H1 (cell line): Measurements from ENCODE around the gene SNRPB2.

Source experiments
- EGR1 ChIP-seq: IDR thresholded peaks from 2 replicates; pipeline ENCODE4 v1.6.1; 2011; ENCODE audit warnings: low read depth, low read length, borderline replicate concordance
- EP300 ChIP-seq, 2 experiments: IDR thresholded peaks; 1 replicate in 1 of 2; 2 replicates in 1 of 2; pipeline ENCODE4 v1.6.1; 2011 to 2012; ENCODE audit warnings: low read depth in 2 of 2, low read length in 2 of 2, mild to moderate bottlenecking in 2 of 2, borderline replicate concordance in 1 of 2, inconsistent platforms in 1 of 2, moderate library complexity in 1 of 2
- JUN ChIP-seq: IDR thresholded peaks from 2 replicates; pipeline ENCODE4 v1.6.1; 2011; ENCODE audit warnings: low read depth, mild to moderate bottlenecking, improper control_type of control experiment, low read length
- MAFK ChIP-seq: IDR thresholded peaks from 2 replicates; pipeline ENCODE4 v1.6.1; 2012; ENCODE audit warnings: low read depth, mild to moderate bottlenecking, improper control_type of control experiment, low read length
- POLR2AphosphoS5 ChIP-seq: IDR thresholded peaks from 2 replicates; pipeline ENCODE4 v1.6.1; 2011; ENCODE audit warnings: low read depth, low read length
- SIN3A ChIP-seq, 2 experiments: IDR thresholded peaks in 1 of 2; conservative IDR thresholded peaks in 1 of 2; 2 replicates each; pipeline ENCODE4 v1.6.1; 2011 to 2012; ENCODE audit warnings: low read length in 2 of 2, improper control_type of control experiment in 1 of 2, low read depth in 1 of 2, mild to moderate bottlenecking in 1 of 2
- TF ChIP-seq, protein P1 (sequence below): IDR thresholded peaks from 2 replicates; pipeline ENCODE4 v1.6.1; 2011; ENCODE audit warnings: low read length, improper control_type of control experiment
- TF ChIP-seq, protein P2 (sequence below), 3 experiments: IDR thresholded peaks; 1 replicate in 2 of 3; 2 replicates in 1 of 3; pipeline versions ENCODE4 v1.5.1 to v1.6.1; 2011; ENCODE audit warnings: low read length in 3 of 3, mild to moderate bottlenecking in 3 of 3, inconsistent platforms in 2 of 3, low read depth in 1 of 3, moderate library complexity in 1 of 3; ENCODE audit not compliant: insufficient read depth in 1 of 3; ENCODE audit errors: control extremely low read depth in 1 of 3
- TF ChIP-seq, protein P3 (sequence below): fragments of 300-600 bp; sonication (generic); IDR thresholded peaks from 2 replicates; pipeline ENCODE4 v1.7.1; 2012; ENCODE audit warnings: low read length, moderate library complexity, mild to moderate bottlenecking, inconsistent platforms; ENCODE audit not compliant: insufficient replicate concordance

DNA sequence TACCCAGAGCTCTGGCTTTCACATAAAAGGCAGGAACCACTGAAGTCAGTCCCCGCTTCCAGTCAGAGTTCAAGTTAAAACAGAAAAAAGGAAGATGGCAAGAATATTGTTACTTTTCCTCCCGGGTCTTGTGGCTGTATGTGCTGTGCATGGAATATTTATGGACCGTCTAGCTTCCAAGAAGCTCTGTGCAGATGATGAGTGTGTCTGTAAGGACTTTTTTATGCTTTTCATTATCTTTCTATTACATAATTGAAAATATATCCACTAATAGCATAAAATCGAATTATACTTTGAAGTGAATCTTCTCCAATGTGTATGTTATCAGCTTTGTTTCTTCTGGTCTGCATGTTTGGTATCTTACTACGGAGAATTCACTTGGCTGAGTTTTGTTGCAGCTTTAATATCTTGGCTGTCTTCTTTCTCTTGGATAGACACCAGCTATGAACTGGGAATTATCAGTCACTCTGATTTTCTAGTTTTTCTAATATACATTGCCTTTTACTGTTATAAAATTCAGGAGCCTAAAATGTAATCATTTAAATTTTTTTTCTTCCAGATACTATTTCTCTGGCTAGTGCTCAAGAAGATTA lies 18.6 kb downstream of the SNRPB2 start, which contains the start of gene OTOR:
- no peak for TF ChIP-seq POLR2AphosphoS5
- TF ChIP-seq SIN3A (conservative IDR thresholded peaks at IDR 0.05 in 1 of 2, IDR thresholded peaks at IDR 0.05 in 1 of 2; ENCODE audit: low read depth in 1 of 2, low read length in 2 of 2): no peak
- TF ChIP-seq, protein P1, sequence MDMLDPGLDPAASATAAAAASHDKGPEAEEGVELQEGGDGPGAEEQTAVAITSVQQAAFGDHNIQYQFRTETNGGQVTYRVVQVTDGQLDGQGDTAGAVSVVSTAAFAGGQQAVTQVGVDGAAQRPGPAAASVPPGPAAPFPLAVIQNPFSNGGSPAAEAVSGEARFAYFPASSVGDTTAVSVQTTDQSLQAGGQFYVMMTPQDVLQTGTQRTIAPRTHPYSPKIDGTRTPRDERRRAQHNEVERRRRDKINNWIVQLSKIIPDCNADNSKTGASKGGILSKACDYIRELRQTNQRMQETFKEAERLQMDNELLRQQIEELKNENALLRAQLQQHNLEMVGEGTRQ: no peak
- no peak for TF ChIP-seq EGR1
- TF ChIP-seq JUN: no peak
- TF ChIP-seq, protein P2, sequence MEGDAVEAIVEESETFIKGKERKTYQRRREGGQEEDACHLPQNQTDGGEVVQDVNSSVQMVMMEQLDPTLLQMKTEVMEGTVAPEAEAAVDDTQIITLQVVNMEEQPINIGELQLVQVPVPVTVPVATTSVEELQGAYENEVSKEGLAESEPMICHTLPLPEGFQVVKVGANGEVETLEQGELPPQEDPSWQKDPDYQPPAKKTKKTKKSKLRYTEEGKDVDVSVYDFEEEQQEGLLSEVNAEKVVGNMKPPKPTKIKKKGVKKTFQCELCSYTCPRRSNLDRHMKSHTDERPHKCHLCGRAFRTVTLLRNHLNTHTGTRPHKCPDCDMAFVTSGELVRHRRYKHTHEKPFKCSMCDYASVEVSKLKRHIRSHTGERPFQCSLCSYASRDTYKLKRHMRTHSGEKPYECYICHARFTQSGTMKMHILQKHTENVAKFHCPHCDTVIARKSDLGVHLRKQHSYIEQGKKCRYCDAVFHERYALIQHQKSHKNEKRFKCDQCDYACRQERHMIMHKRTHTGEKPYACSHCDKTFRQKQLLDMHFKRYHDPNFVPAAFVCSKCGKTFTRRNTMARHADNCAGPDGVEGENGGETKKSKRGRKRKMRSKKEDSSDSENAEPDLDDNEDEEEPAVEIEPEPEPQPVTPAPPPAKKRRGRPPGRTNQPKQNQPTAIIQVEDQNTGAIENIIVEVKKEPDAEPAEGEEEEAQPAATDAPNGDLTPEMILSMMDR (IDR thresholded peaks at IDR 0.05; ENCODE audit: control extremely low read depth in 1 of 3, insufficient read depth in 1 of 3, low read depth in 1 of 3, low read length in 3 of 3): no peak
- no peak for TF ChIP-seq EP300 (IDR thresholded peaks at IDR 0.05; ENCODE audit: borderline replicate concordance in 1 of 2, low read depth in 2 of 2, low read length in 2 of 2)
- no peak for TF ChIP-seq MAFK
- TF ChIP-seq, protein P3, sequence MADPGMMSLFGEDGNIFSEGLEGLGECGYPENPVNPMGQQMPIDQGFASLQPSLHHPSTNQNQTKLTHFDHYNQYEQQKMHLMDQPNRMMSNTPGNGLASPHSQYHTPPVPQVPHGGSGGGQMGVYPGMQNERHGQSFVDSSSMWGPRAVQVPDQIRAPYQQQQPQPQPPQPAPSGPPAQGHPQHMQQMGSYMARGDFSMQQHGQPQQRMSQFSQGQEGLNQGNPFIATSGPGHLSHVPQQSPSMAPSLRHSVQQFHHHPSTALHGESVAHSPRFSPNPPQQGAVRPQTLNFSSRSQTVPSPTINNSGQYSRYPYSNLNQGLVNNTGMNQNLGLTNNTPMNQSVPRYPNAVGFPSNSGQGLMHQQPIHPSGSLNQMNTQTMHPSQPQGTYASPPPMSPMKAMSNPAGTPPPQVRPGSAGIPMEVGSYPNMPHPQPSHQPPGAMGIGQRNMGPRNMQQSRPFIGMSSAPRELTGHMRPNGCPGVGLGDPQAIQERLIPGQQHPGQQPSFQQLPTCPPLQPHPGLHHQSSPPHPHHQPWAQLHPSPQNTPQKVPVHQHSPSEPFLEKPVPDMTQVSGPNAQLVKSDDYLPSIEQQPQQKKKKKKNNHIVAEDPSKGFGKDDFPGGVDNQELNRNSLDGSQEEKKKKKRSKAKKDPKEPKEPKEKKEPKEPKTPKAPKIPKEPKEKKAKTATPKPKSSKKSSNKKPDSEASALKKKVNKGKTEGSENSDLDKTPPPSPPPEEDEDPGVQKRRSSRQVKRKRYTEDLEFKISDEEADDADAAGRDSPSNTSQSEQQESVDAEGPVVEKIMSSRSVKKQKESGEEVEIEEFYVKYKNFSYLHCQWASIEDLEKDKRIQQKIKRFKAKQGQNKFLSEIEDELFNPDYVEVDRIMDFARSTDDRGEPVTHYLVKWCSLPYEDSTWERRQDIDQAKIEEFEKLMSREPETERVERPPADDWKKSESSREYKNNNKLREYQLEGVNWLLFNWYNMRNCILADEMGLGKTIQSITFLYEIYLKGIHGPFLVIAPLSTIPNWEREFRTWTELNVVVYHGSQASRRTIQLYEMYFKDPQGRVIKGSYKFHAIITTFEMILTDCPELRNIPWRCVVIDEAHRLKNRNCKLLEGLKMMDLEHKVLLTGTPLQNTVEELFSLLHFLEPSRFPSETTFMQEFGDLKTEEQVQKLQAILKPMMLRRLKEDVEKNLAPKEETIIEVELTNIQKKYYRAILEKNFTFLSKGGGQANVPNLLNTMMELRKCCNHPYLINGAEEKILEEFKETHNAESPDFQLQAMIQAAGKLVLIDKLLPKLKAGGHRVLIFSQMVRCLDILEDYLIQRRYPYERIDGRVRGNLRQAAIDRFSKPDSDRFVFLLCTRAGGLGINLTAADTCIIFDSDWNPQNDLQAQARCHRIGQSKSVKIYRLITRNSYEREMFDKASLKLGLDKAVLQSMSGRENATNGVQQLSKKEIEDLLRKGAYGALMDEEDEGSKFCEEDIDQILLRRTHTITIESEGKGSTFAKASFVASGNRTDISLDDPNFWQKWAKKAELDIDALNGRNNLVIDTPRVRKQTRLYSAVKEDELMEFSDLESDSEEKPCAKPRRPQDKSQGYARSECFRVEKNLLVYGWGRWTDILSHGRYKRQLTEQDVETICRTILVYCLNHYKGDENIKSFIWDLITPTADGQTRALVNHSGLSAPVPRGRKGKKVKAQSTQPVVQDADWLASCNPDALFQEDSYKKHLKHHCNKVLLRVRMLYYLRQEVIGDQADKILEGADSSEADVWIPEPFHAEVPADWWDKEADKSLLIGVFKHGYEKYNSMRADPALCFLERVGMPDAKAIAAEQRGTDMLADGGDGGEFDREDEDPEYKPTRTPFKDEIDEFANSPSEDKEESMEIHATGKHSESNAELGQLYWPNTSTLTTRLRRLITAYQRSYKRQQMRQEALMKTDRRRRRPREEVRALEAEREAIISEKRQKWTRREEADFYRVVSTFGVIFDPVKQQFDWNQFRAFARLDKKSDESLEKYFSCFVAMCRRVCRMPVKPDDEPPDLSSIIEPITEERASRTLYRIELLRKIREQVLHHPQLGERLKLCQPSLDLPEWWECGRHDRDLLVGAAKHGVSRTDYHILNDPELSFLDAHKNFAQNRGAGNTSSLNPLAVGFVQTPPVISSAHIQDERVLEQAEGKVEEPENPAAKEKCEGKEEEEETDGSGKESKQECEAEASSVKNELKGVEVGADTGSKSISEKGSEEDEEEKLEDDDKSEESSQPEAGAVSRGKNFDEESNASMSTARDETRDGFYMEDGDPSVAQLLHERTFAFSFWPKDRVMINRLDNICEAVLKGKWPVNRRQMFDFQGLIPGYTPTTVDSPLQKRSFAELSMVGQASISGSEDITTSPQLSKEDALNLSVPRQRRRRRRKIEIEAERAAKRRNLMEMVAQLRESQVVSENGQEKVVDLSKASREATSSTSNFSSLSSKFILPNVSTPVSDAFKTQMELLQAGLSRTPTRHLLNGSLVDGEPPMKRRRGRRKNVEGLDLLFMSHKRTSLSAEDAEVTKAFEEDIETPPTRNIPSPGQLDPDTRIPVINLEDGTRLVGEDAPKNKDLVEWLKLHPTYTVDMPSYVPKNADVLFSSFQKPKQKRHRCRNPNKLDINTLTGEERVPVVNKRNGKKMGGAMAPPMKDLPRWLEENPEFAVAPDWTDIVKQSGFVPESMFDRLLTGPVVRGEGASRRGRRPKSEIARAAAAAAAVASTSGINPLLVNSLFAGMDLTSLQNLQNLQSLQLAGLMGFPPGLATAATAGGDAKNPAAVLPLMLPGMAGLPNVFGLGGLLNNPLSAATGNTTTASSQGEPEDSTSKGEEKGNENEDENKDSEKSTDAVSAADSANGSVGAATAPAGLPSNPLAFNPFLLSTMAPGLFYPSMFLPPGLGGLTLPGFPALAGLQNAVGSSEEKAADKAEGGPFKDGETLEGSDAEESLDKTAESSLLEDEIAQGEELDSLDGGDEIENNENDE: no peak
